HFFc6 (cell line): Measurements from ENCODE around the gene LCLAT1. TPM values are rescaled to one million over a fixed set of nuclear protein-coding genes. Genes with fewer than 3 reads are reported as not detected.
"Not testable (repeated sequence)": the region's sequence is repeated elsewhere in the genome, so short reads cannot be mapped to it uniquely, and the experiment has no call there.

Experiments used
- DNase-seq: peaks from one replicate; pipeline ENCODE4 v3.0.0-alpha.2; 2018
- H3K27ac Mint-ChIP-seq: 2 replicates; pipeline ENCODE4 v1.8.0; 2020; ENCODE audit warnings: mild to moderate bottlenecking, mixed read lengths
- H3K27me3 Mint-ChIP-seq: 2 replicates; pipeline ENCODE4 v1.8.0; 2021; ENCODE audit warnings: mild to moderate bottlenecking, moderate library complexity, mixed read lengths; ENCODE audit not compliant: insufficient read depth
- H3K36me3 Mint-ChIP-seq: 2 replicates; pipeline ENCODE4 v1.8.0; 2021; ENCODE audit warnings: low read depth, mixed read lengths
- H3K4me1 Mint-ChIP-seq: 2 replicates; pipeline ENCODE4 v1.8.0; 2020; ENCODE audit warnings: low read depth, mixed read lengths
- H3K4me3 Mint-ChIP-seq: 2 replicates; pipeline ENCODE4 v1.8.0; 2020; ENCODE audit warnings: mild to moderate bottlenecking, moderate library complexity, mixed read lengths
- H3K9me3 Mint-ChIP-seq: 2 replicates; pipeline ENCODE4 v1.8.0; 2020; ENCODE audit warnings: mild to moderate bottlenecking, mixed read lengths
- total RNA-seq, 6 experiments: library from RNA; stranded (reverse); fragmentation: NEBNext Ultra II Directional; extraction: Animal tissue kit (Norgen Biotek cat#: 25700); gene quantifications; 2 replicates in 1 of 6; 3 replicates in 5 of 6; pipeline ENCODE4 v1.2.3, GENCODE V29; 2021
- TF ChIP-seq, protein P1 (sequence below): fragments of 200-600 bp; sonication (generic); IDR thresholded peaks from 2 replicates; pipeline ENCODE4 v1.5.0; 2021; ENCODE audit warnings: antibody characterized with exemption, mild to moderate bottlenecking

LCLAT1 gene
- total RNA-seq, 6 experiments from 2014 or later = 21.0 to 27.0 (median 23.0) TPM

DNA sequence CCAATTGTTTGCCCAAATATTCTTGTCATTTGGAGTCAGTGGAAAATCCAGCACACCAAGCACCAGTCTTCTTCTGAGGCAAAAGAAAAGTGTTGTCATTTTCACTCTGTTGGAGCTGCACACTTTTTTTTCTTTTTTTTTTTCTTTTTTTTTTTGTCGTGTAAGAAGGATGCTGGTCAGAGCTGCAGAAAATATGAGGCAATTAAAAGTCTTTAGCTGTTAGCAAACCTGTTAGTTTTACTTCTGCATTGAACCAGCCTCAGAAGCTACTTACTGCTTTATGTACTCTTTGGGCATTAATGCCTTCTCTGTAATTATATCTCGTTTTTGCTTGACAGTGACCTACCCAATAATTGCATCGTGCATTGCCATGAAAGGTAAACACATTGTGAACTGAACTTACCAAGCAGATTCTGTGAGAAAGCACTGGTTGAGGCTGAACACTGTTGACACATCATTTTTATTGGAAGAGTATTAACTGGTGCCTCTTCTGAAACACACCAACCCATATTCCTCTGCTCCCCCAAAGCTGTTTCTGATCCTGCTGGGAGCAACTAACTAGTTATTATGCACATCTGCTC lies 194.8 kb downstream of the LCLAT1 start:
- no peak for DNase-seq
- no peaks in the 10 kb centered on the region for H3K9me3 Mint-ChIP-seq
- no peaks in the 10 kb centered on the region for H3K27me3 Mint-ChIP-seq
- no peaks in the 10 kb centered on the region for H3K4me1 Mint-ChIP-seq
- TF ChIP-seq, protein P1, sequence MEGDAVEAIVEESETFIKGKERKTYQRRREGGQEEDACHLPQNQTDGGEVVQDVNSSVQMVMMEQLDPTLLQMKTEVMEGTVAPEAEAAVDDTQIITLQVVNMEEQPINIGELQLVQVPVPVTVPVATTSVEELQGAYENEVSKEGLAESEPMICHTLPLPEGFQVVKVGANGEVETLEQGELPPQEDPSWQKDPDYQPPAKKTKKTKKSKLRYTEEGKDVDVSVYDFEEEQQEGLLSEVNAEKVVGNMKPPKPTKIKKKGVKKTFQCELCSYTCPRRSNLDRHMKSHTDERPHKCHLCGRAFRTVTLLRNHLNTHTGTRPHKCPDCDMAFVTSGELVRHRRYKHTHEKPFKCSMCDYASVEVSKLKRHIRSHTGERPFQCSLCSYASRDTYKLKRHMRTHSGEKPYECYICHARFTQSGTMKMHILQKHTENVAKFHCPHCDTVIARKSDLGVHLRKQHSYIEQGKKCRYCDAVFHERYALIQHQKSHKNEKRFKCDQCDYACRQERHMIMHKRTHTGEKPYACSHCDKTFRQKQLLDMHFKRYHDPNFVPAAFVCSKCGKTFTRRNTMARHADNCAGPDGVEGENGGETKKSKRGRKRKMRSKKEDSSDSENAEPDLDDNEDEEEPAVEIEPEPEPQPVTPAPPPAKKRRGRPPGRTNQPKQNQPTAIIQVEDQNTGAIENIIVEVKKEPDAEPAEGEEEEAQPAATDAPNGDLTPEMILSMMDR = no peak
- H3K36me3 Mint-ChIP-seq = 0 out of 2 replicates have a peak, but pooled peaks cover 6% of the 10 kb centered on the region
- no peak overlapping the region for H3K4me3 Mint-ChIP-seq
- no peak overlapping the region for H3K27ac Mint-ChIP-seq

DNA sequence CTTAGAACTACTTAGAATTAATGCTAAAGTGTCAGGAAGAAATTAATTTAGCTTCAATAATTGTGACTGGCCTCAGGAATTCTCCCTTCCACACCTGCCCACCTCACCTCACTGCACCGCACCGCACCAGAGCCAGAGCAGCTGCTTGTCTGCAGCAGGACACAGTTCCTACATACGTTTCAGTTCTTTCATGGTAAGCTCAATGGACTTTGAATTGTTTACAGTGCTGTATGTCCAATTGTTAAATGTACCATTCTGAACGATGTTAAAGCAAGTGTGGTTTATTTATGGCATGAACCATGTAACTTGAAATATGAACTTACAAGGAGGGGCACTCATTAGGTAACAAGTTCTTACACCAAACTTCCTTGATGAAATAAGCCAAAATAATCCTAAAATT lies 196.0 kb downstream of the LCLAT1 start:
- not testable (repeated sequence) for DNase-seq, H3K9me3 Mint-ChIP-seq, H3K36me3 Mint-ChIP-seq, H3K27me3 Mint-ChIP-seq, H3K4me1 Mint-ChIP-seq, H3K27ac Mint-ChIP-seq, H3K4me3 Mint-ChIP-seq

DNA sequence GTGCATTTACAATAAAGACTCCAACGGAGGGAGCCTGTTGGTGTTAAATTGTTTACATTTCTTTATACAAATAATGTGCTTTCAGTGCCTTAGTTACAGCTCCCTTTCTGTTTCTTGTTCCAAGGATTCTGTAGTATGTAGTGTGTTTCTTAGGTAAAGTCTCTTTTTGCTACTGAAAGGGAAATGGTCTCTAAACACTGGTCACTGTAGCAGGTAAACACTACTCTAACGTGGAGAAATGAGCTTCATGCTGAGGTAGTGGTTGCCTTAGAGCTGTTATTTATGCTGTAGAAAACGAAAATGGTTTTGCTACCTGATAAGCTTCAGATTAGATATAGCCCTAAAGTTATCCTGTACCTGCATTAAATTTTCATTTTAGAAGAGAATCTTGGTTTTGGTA lies 196.6 kb downstream of the LCLAT1 start:
- Mint-ChIP-seq H3K9me3 (no peaks in the 10 kb centered on the region), H3K27me3 (no peaks in the 10 kb centered on the region), H3K27ac (no peak overlapping the region), H3K4me1 (no peaks in the 10 kb centered on the region), H3K36me3 (0 out of 2 replicates have a peak, but pooled peaks cover 6% of the 10 kb centered on the region), H3K4me3 (no peak overlapping the region)
- no peak for DNase-seq
- TF ChIP-seq, protein P1 = no peak

DNA sequence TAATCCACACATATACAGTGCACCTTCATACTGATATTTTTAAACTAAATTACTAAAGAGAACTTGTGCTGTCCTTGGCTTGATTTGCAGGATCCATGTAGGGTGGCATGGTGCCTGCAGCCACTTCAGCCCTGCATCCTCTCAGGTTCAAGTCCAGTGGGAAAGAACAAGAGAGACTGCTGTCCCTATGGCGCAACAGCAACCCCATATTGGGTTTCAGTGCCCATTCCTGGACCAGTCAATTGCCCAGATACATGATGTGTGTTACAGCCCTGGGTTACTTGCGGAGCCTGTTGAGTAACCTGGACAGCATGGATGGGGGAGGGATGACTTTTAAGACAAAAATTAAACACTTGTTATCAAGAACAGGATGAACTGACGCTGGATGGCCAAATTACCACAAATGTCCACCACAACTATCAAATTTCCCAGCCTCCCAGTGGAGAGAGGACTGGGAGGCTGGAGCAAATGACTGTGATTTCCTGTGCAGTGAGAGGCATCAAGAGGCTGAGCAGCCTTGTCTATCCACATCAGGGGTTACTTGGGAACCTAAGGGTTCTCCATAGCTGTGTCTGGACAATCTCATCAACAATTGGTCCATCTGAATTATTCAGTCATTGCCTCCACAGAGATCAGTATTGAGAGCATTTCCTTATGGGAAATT lies 198.2 kb downstream of the LCLAT1 start:
- Mint-ChIP-seq H3K4me1 (peaks cover 4% of the 10 kb centered on the region), H3K4me3 (no peak overlapping the region), H3K27me3 (peaks cover 2% of the 10 kb centered on the region; the same call in 1 of the 2 replicates), H3K36me3 (0 out of 2 replicates have a peak, but pooled peaks cover 6% of the 10 kb centered on the region), H3K27ac (no peak overlapping the region), H3K9me3 (no peaks in the 10 kb centered on the region)
- no peak for DNase-seq
- TF ChIP-seq, protein P1 = no peak

DNA sequence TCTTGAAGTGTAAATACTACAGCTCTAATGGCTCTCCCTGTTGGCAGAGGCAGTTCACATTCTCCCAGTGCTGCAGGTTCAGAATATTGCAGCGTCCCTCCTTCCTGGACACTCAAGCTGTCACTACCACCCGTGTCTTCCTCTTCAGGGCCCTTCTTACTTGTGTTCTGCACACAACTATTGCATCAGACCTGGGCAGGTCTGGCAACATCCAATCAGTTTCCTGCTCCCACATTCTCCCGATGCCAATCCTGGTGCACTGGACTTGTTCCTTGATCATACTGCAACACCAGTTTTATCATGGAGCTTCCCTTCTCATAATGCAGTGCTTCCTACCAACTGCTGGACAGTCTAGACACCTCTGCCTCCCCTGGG lies 198.7 kb downstream of the LCLAT1 start:
- no peak overlapping the region for H3K27ac Mint-ChIP-seq
- H3K9me3 Mint-ChIP-seq = no peaks in the 10 kb centered on the region

More for the DNA sequence above, 198.7 kb downstream of the LCLAT1 start:
- peaks cover 9% of the 10 kb centered on the region for H3K4me1 Mint-ChIP-seq
- H3K36me3 Mint-ChIP-seq = 0 out of 2 replicates have a peak, but pooled peaks cover 3% of the 10 kb centered on the region
- TF ChIP-seq, protein P1 = no peak
- H3K27me3 Mint-ChIP-seq = peaks cover 2% of the 10 kb centered on the region; the same call in 1 of the 2 replicates
- H3K4me3 Mint-ChIP-seq = no peak overlapping the region
- DNase-seq = no peak
